Panc1 (cell line): ENCODE results near the gene RCBTB2. TPM values are rescaled to one million over a fixed set of nuclear protein-coding genes. Genes with fewer than 3 reads are reported as not detected.

ENCODE experiments used
- ATAC-seq: fragments of 200-7000 bp; cut with Tn5 transposase; 2 replicates; pipeline ENCODE4 v1.9.1; 2020; ENCODE audit warnings: mild to moderate bottlenecking, moderate library complexity
- BruUV-seq: library from RNA; stranded (reverse); fragments of 400-500 nt; replicated peaks from 2 replicates; lab custom pipeline; 2021; lab: Mats Ljungman, UMichigan
- CTCF ChIA-PET: fragments of 300-600 bp; sonication (Branson Sonifier 250); formaldehyde crosslinking; loops from one replicate; lab custom pipeline; 2022; ENCODE audit warnings: antibody characterized with exemption; lab: Charles Lee
- POLR2A ChIA-PET: fragments of 300-600 bp; sonication (Branson Sonifier 250); formaldehyde crosslinking; loops from one replicate; lab custom pipeline; 2022; ENCODE audit warnings: antibody characterized with exemption; lab: Charles Lee
- DNase-seq: peaks from one replicate; pipeline ENCODE4 v3.0.0-alpha.2; 2010; ENCODE audit warnings: low read depth, low spot score
- H3K27ac ChIP-seq: 2 replicates; pipeline ENCODE4 v1.5.1; 2011; ENCODE audit warnings: mild to moderate bottlenecking, low read length, inconsistent platforms
- H3K27me3 ChIP-seq: fragments of 200-500 bp; sonication (Bioruptor generic); 2 replicates; pipeline ENCODE4 v1.6.0; 2014; ENCODE audit warnings: low read length, inconsistent platforms; ENCODE audit not compliant: control insufficient read depth, insufficient read depth
- H3K36me3 ChIP-seq: fragments of 200-500 bp; sonication (Bioruptor generic); 2 replicates; pipeline ENCODE4 v1.5.1; 2014; ENCODE audit warnings: inconsistent platforms, mild to moderate bottlenecking, low read length, moderate library complexity; ENCODE audit not compliant: control insufficient read depth, insufficient read depth
- H3K4me1 ChIP-seq: 2 replicates; pipeline ENCODE4 v1.5.1; 2011; ENCODE audit warnings: inconsistent platforms, mild to moderate bottlenecking, low read length, moderate library complexity; ENCODE audit not compliant: control insufficient read depth, insufficient read depth
- H3K4me3 ChIP-seq, 2 experiments: 2 replicates each; pipeline ENCODE4 v1.5.1; 2011 to 2012; ENCODE audit warnings: low read depth in 2 of 2, low read length in 2 of 2, mild to moderate bottlenecking in 2 of 2, inconsistent platforms in 1 of 2, moderate library complexity in 1 of 2
- H3K9me3 ChIP-seq: fragments of 200-500 bp; sonication (Bioruptor generic); 2 replicates; pipeline ENCODE4 v1.5.1; 2014; ENCODE audit warnings: low read depth, mild to moderate bottlenecking, inconsistent platforms, low read length, moderate library complexity; ENCODE audit not compliant: control insufficient read depth, insufficient read depth
- CTCF ChIP-seq: fragments of 450-650 bp; IDR thresholded peaks from 2 replicates; pipeline ENCODE4 v1.5.1; 2017; ENCODE audit warnings: mild to moderate bottlenecking
- POLR2AphosphoS5 ChIP-seq: IDR thresholded peaks from 2 replicates; pipeline ENCODE4 v1.6.1; 2012; ENCODE audit warnings: mild to moderate bottlenecking, low read depth, low read length, moderate library complexity
- SIN3A ChIP-seq: IDR thresholded peaks from 2 replicates; pipeline ENCODE4 v1.6.1; 2012; ENCODE audit warnings: low read depth, mild to moderate bottlenecking, low read length, moderate library complexity, borderline replicate concordance; ENCODE audit not compliant: insufficient read depth
- TCF7L2 ChIP-seq: IDR thresholded peaks from 2 replicates; pipeline ENCODE4 v1.6.1; 2011; ENCODE audit warnings: mild to moderate bottlenecking, low read depth, low read length, inconsistent platforms
- in situ Hi-C: cut with HindIII; loops from 2 replicates; pipeline ENCODE4 v1.10.0; 2016; ENCODE audit warnings: low sequenced_read_pairs, low pct_unique_long_range_greater_than_20kb
- intact Hi-C: fragments of 100-400 bp; cut with micrococcal nuclease; formaldehyde crosslinking; loops from one replicate; pipeline ENCODE4 v1.10.0; 2022; ENCODE audit not compliant: unreplicated experiment
- total RNA-seq: library from RNA; stranded (reverse); gene quantifications from one replicate; pipeline ENCODE4 v1.2.1, GENCODE V29; 2021; ENCODE audit not compliant: unreplicated experiment
- TF ChIP-seq, protein P1 (sequence below), 2 experiments: IDR thresholded peaks; 2 replicates each; pipeline ENCODE4 v1.6.1; 2011 to 2012; ENCODE audit warnings: low read depth in 2 of 2, control low read depth in 1 of 2, low read length in 1 of 2, mild to moderate bottlenecking in 1 of 2, moderate library complexity in 1 of 2; ENCODE audit not compliant: insufficient read depth in 1 of 2

RCBTB2 gene
- total RNA-seq, 1 experiment from 2014 or later = 4.4 TPM

- Histone ChIP-seq H3K4me3 (no peak overlapping the region), H3K27me3 (no peaks in the 10 kb centered on the region), H3K4me1 (no peaks in the 10 kb centered on the region), H3K27ac (no peak overlapping the region), H3K36me3 (no peaks in the 10 kb centered on the region; the same call in 1 of the 2 replicates), H3K9me3 (no peaks in the 10 kb centered on the region)
- intact Hi-C loops (no loop called here), in situ Hi-C loops (no loop called here)
- POLR2A ChIA-PET = no interaction called here
- CTCF ChIA-PET = no interaction called here
- BruUV-seq = no TSS peak
- DNase-seq = no peak
- TF ChIP-seq POLR2AphosphoS5 = no peak
- no peak for TF ChIP-seq SIN3A
- ATAC-seq = no peak
These were observed 56.7 kb downstream of the RCBTB2 start for GRCh38 chr13:48476215-48476614.

- DNase-seq (no peak), ATAC-seq (no peak)
- intact Hi-C loops (no loop called here), in situ Hi-C loops (no loop called here)
- POLR2A ChIA-PET = no interaction called here
- Histone ChIP-seq H3K4me3 (no peak overlapping the region), H3K9me3 (no peaks in the 10 kb centered on the region), H3K27ac (no peak overlapping the region), H3K27me3 (no peaks in the 10 kb centered on the region), H3K4me1 (no peaks in the 10 kb centered on the region), H3K36me3 (no peaks in the 10 kb centered on the region; the same call in 1 of the 2 replicates)
- TF ChIP-seq TCF7L2 = no peak
- no peak for TF ChIP-seq POLR2AphosphoS5
- no peak for TF ChIP-seq CTCF
- TF ChIP-seq, protein P1, sequence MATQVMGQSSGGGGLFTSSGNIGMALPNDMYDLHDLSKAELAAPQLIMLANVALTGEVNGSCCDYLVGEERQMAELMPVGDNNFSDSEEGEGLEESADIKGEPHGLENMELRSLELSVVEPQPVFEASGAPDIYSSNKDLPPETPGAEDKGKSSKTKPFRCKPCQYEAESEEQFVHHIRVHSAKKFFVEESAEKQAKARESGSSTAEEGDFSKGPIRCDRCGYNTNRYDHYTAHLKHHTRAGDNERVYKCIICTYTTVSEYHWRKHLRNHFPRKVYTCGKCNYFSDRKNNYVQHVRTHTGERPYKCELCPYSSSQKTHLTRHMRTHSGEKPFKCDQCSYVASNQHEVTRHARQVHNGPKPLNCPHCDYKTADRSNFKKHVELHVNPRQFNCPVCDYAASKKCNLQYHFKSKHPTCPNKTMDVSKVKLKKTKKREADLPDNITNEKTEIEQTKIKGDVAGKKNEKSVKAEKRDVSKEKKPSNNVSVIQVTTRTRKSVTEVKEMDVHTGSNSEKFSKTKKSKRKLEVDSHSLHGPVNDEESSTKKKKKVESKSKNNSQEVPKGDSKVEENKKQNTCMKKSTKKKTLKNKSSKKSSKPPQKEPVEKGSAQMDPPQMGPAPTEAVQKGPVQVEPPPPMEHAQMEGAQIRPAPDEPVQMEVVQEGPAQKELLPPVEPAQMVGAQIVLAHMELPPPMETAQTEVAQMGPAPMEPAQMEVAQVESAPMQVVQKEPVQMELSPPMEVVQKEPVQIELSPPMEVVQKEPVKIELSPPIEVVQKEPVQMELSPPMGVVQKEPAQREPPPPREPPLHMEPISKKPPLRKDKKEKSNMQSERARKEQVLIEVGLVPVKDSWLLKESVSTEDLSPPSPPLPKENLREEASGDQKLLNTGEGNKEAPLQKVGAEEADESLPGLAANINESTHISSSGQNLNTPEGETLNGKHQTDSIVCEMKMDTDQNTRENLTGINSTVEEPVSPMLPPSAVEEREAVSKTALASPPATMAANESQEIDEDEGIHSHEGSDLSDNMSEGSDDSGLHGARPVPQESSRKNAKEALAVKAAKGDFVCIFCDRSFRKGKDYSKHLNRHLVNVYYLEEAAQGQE (IDR thresholded peaks at IDR 0.05; ENCODE audit: insufficient read depth in 1 of 2, low read depth in 2 of 2, low read length in 1 of 2) = no peak
- no peak for TF ChIP-seq SIN3A
- BruUV-seq = no TSS peak
- CTCF ChIA-PET = no interaction called here
These were observed 57.6 kb downstream of the RCBTB2 start for GRCh38 chr13:48475230-48475629.

GRCh38 chr13:48457578-48458242 is 75.2 kb downstream of the RCBTB2 start:
- intact Hi-C loops (loop anchor here (10.0 kb wide), 1 partner anchor 57 kb away; no protein-coding TSS in a partner anchor), in situ Hi-C loops (no loop called here)
- Histone ChIP-seq H3K4me3 (no peak overlapping the region), H3K9me3 (no peaks in the 10 kb centered on the region), H3K27me3 (no peaks in the 10 kb centered on the region), H3K4me1 (no peaks in the 10 kb centered on the region), H3K36me3 (no peaks in the 10 kb centered on the region; the same call in 1 of the 2 replicates), H3K27ac (no peak overlapping the region)
- TF ChIP-seq TCF7L2 = no peak
- TF ChIP-seq, protein P1 (IDR thresholded peaks at IDR 0.05; ENCODE audit: insufficient read depth in 1 of 2, low read depth in 2 of 2, low read length in 1 of 2) = no peak
- TF ChIP-seq CTCF = no peak
- no peak for TF ChIP-seq SIN3A
- no peak for TF ChIP-seq POLR2AphosphoS5
- BruUV-seq = no TSS peak
- ChIA-PET POLR2A (no interaction called here), CTCF (no interaction called here)
- ATAC-seq = no peak
- no peak for DNase-seq
